HEK293T (cell line): Measurements from ENCODE around the gene SYT17.

Experiments used
- ARNT ChIP-seq: fragments of 450-650 bp; IDR thresholded peaks from 2 replicates; pipeline ENCODE4 v1.6.1; 2017; ENCODE audit warnings: mild to moderate bottlenecking
- CTBP1 ChIP-seq: fragments of 450-650 bp; IDR thresholded peaks from 2 replicates; pipeline ENCODE4 v1.6.1; 2016; ENCODE audit warnings: borderline replicate concordance
- ELF4 ChIP-seq: fragments of 450-650 bp; IDR thresholded peaks from 2 replicates; pipeline ENCODE4 v1.6.1; 2017; ENCODE audit warnings: antibody characterized with exemption
- FOXK2 ChIP-seq: fragments of 450-650 bp; IDR thresholded peaks from 2 replicates; pipeline ENCODE4 v1.6.1; 2016; ENCODE audit warnings: mild to moderate bottlenecking
- HDGF ChIP-seq: fragments of 450-650 bp; IDR thresholded peaks from 2 replicates; pipeline ENCODE4 v1.6.1; 2017; ENCODE audit warnings: antibody characterized with exemption, borderline replicate concordance
- L3MBTL2 ChIP-seq: fragments of 450-650 bp; conservative IDR thresholded peaks from 2 replicates; pipeline ENCODE4 v1.6.1; 2016; ENCODE audit warnings: mild to moderate bottlenecking
- SP1 ChIP-seq: fragments of 450-650 bp; IDR thresholded peaks from 2 replicates; pipeline ENCODE4 v1.6.1; 2017
- SUZ12 ChIP-seq: fragments of 450-650 bp; IDR thresholded peaks from 2 replicates; pipeline ENCODE4 v1.6.1; 2016; ENCODE audit warnings: mild to moderate bottlenecking
- TARDBP ChIP-seq: fragments of 450-650 bp; IDR thresholded peaks from 2 replicates; pipeline ENCODE4 v1.6.1; 2016
- ZNF384 ChIP-seq: fragments of 450-650 bp; IDR thresholded peaks from 2 replicates; pipeline ENCODE4 v1.6.1; 2016
- TF ChIP-seq, protein P1 (sequence below): fragments of 450-650 bp; IDR thresholded peaks from 2 replicates; pipeline ENCODE4 v1.6.1; 2016

DNA sequence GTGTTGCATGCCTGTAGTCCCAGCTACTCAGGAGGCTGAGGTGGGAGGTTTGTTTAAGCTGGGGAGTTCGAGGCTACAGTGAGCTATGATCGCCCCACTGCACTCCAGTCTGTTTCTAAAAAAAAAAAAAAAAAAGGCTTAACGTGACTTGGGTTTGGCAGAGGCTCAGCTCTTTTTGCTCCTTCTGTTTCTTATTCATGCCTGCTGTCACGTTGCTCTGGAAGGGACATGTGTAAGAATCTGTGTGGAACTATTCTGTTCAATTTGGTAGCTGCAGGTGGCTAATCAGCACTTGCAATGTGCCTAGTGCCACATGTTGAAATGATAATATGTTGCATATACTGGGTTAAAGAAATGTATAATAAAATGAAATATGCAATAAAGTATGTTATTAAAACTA is 20.9 kb upstream of the SYT17 start:
- TF ChIP-seq, protein P1, sequence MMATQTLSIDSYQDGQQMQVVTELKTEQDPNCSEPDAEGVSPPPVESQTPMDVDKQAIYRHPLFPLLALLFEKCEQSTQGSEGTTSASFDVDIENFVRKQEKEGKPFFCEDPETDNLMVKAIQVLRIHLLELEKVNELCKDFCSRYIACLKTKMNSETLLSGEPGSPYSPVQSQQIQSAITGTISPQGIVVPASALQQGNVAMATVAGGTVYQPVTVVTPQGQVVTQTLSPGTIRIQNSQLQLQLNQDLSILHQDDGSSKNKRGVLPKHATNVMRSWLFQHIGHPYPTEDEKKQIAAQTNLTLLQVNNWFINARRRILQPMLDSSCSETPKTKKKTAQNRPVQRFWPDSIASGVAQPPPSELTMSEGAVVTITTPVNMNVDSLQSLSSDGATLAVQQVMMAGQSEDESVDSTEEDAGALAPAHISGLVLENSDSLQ = no peak
- TF ChIP-seq ELF4 (no peak), SUZ12 (no peak), HDGF (no peak), SP1 (no peak), ARNT (no peak), TARDBP (no peak), FOXK2 (no peak), CTBP1 (no peak), L3MBTL2 (no peak), ZNF384 (no peak)
